ENCODE results near the gene SMARCD2.

The SMARCD2 gene

DNA sequence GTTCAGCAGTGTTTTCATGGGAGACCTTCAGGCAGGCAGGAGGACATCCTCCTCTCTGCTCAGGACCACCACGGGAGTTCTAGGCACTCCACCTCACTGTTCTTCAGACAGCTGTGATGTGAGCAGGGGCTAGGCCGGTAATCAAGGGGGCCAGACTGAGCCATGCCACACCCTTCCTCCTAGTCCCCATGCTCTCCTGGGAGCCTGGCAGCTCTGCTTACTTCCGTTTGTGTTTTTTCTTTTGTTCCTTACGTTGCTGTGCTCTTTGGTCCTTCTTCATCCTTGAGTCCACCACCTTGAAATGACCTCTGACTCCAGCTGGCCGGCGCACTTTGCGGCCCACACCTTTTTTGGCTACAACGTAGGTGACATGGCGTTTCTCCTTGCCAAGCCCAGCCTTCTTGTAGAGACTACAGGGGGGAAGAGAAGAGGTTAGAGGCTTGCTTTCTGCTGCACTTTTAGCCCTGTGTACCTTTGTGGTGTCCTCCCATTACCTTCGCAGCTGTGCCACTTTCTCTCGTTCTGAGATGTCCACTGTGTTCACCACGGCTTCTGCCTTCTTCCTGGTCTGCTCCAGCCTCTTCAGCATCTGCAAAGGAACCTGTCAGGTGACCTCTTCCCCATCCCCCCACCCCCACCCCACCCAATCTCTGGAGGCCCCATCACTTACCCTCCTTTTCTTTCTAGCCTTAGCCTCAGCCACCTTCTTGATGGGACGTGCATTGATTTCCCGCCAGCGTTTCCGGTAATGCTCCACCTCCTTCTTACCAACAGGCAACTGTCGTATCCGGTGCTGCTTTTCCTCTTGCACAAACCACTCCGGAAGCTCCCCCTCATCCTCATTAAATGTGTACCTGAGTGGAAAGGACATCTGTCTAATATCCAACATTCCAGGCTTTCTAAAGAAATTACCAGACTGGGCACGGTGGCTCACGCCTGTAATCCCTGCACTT lies 22.6 kb downstream of the SMARCD2 start:
- DNase-seq, result no peak
- Histone ChIP-seq H3K27me3 (ENCODE audit: insufficient read depth, low read depth, severe bottlenecking) (no peaks in the 10 kb centered on the region), H3K4me3 (ENCODE audit: low read depth, low read length) (no peak overlapping the region), H3K9me3 (ENCODE audit: severe bottlenecking) (no peaks in the 10 kb centered on the region), H3K27ac (no peak overlapping the region), H3K36me3 (peaks cover 97% of the 10 kb centered on the region)
- TF ChIP-seq, protein P1, sequence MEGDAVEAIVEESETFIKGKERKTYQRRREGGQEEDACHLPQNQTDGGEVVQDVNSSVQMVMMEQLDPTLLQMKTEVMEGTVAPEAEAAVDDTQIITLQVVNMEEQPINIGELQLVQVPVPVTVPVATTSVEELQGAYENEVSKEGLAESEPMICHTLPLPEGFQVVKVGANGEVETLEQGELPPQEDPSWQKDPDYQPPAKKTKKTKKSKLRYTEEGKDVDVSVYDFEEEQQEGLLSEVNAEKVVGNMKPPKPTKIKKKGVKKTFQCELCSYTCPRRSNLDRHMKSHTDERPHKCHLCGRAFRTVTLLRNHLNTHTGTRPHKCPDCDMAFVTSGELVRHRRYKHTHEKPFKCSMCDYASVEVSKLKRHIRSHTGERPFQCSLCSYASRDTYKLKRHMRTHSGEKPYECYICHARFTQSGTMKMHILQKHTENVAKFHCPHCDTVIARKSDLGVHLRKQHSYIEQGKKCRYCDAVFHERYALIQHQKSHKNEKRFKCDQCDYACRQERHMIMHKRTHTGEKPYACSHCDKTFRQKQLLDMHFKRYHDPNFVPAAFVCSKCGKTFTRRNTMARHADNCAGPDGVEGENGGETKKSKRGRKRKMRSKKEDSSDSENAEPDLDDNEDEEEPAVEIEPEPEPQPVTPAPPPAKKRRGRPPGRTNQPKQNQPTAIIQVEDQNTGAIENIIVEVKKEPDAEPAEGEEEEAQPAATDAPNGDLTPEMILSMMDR (IDR thresholded peaks at IDR 0.05; ENCODE audit: low read depth, low read length), result no peak

DNA sequence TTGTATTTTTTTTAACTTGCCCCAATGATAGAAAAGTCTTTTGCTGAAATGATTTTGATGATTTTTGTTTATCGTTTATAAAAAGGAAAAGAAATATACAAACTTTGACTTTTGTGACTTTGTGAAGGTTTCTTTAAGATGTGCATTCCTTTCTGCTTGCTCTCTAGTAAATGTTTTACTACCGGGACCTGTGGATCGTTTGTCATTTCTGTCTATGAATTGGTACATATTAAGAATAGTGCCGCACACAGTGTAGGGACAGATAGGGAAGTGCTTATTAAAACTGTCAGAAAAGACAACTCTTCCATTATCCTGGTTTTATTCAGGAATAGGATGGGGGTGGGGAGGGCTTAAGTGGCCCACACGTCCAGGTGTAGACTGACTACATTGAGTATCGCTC lies 23.4 kb downstream of the SMARCD2 start:
- Histone ChIP-seq H3K27ac (no peak overlapping the region), H3K36me3 (peaks cover 97% of the 10 kb centered on the region), H3K9me3 (ENCODE audit: severe bottlenecking) (no peaks in the 10 kb centered on the region)

DNA sequence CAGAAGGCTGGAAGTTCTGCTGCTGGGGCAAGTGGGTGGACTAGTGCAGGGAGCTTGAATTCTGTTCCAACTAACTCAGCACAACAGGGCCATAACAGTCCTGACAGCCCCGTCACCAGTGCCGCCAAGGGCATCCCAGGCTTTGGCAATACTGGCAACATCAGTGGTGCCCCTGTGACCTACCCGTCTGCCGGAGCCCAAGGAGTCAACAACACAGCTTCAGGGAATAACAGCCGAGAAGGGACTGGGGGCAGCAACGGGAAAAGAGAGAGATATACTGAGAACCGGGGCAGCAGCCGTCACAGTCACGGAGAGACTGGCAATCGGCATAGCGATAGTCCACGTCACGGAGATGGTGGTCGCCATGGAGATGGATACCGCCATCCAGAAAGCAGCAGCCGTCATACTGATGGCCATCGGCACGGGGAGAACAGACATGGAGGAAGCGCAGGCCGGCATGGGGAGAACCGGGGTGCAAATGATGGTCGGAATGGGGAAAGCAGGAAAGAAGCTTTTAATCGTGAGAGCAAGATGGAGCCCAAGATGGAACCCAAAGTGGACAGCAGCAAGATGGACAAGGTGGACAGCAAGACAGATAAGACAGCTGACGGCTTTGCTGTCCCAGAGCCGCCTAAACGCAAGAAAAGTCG lies 24.6 kb downstream of the SMARCD2 start:
- Histone ChIP-seq H3K36me3 (peaks cover 97% of the 10 kb centered on the region), H3K27ac (no peak overlapping the region), H3K4me3 (ENCODE audit: low read depth, low read length) (no peak overlapping the region), H3K27me3 (ENCODE audit: insufficient read depth, low read depth, severe bottlenecking) (no peaks in the 10 kb centered on the region), H3K9me3 (ENCODE audit: severe bottlenecking) (no peaks in the 10 kb centered on the region)
- TF ChIP-seq, protein P1 (IDR thresholded peaks at IDR 0.05; ENCODE audit: low read depth, low read length), result no peak
- no peak for DNase-seq

More for the DNA sequence above, 23.4 kb downstream of the SMARCD2 start:
- TF ChIP-seq, protein P1 (IDR thresholded peaks at IDR 0.05; ENCODE audit: low read depth, low read length), result no peak
- DNase-seq, result no peak
- Histone ChIP-seq H3K27me3 (ENCODE audit: insufficient read depth, low read depth, severe bottlenecking) (no peaks in the 10 kb centered on the region), H3K4me3 (ENCODE audit: low read depth, low read length) (no peak overlapping the region)

DNA sequence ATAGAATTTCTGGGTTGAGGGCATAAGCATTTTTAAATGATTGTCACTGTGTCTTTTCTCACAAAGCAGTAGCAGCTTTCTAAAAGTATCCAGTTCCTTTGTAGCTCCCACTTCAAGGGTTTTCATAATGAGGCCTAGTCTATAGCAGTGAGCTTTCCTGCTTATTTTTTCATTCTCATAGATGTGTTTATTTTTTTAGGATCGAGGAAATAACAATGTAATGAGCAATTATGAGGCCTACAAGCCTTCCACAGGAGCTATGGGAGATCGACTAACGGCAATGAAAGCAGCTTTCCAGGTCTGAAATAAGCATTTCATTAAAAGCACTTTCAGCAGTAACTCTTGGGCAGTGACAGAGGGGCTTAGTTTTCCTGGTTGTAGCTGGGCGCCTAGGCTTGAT lies 25.8 kb downstream of the SMARCD2 start:
- DNase-seq, result no peak
- no peaks in the 10 kb centered on the region for H3K27me3 ChIP-seq (ENCODE audit: insufficient read depth, low read depth, severe bottlenecking)
- no peak overlapping the region for H3K4me3 ChIP-seq (ENCODE audit: low read depth, low read length)
- no peak overlapping the region for H3K27ac ChIP-seq
- TF ChIP-seq, protein P1 (IDR thresholded peaks at IDR 0.05; ENCODE audit: low read depth, low read length), result no peak
- no peaks in the 10 kb centered on the region for H3K9me3 ChIP-seq (ENCODE audit: severe bottlenecking)
- peaks cover 97% of the 10 kb centered on the region for H3K36me3 ChIP-seq

DNA sequence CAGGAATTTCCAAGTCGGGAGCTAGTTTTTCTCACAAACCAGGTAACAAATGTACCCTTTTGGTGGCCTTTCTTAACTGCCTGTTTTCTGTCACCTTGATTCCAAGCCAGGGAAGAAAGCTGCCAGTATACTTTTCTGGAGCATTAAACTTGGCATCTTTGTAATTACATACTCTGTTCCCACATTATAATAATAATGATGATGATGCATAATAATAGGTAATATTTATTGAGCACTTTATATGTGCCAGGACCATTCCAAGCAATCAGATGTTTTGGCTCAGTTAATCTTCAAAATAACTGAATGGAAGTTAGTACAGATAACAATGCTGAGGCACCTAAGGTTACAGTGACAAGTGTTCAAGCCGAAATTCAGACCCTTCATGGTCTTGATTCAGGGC lies 26.4 kb downstream of the SMARCD2 start:
- Histone ChIP-seq H3K4me3 (ENCODE audit: low read depth, low read length) (no peak overlapping the region), H3K27me3 (ENCODE audit: insufficient read depth, low read depth, severe bottlenecking) (no peaks in the 10 kb centered on the region), H3K36me3 (peaks cover 97% of the 10 kb centered on the region), H3K9me3 (ENCODE audit: severe bottlenecking) (no peaks in the 10 kb centered on the region), H3K27ac (no peak overlapping the region)
- TF ChIP-seq, protein P1 (IDR thresholded peaks at IDR 0.05; ENCODE audit: low read depth, low read length), result no peak
- DNase-seq, result no peak
